Ovary (tissue), 3 donors: Measurements from ENCODE around the gene CACNG4.

ENCODE experiments used
- POLR2A ChIP-seq: fragments of 450-650 bp; IDR thresholded peaks from one replicate; pipeline ENCODE4 v1.6.1; 2017; ENCODE audit warnings: antibody characterized with exemption, mild to moderate bottlenecking, moderate library complexity
- TF ChIP-seq, protein P1 (sequence below), 3 donors: fragments of 450-650 bp in 2 of 3; fragments of 200-600 bp in 1 of 3; IDR thresholded peaks; one replicate each; pipeline versions ENCODE4 v1.5.1 to v1.8.0; 2016 to 2022; ENCODE audit warnings: antibody characterized with exemption in 3 of 3, mild to moderate bottlenecking in 1 of 3
- donor health status: DM: no; HTN: no; CAD: no.

DNA sequence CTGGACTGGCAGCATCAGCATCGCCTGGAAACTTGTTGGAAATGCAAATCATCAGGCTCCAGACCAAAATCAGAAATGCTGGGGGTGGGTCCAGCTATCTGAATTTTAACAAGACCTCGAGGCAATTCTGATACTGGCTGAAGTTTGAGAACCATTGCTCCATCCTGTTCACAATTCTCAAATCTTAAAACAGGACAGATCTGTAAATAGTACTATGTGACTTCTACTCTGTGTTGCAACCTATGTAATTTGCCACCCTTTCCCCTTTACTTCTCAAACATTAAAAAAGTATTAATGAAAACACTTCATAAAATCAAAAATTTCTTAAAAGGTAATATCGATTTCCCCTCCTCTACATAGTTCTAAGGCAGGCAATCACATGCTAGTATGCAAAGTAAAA is 108.4 kb downstream of the CACNG4 start:
- no peak for TF ChIP-seq POLR2A
- TF ChIP-seq, protein P1, sequence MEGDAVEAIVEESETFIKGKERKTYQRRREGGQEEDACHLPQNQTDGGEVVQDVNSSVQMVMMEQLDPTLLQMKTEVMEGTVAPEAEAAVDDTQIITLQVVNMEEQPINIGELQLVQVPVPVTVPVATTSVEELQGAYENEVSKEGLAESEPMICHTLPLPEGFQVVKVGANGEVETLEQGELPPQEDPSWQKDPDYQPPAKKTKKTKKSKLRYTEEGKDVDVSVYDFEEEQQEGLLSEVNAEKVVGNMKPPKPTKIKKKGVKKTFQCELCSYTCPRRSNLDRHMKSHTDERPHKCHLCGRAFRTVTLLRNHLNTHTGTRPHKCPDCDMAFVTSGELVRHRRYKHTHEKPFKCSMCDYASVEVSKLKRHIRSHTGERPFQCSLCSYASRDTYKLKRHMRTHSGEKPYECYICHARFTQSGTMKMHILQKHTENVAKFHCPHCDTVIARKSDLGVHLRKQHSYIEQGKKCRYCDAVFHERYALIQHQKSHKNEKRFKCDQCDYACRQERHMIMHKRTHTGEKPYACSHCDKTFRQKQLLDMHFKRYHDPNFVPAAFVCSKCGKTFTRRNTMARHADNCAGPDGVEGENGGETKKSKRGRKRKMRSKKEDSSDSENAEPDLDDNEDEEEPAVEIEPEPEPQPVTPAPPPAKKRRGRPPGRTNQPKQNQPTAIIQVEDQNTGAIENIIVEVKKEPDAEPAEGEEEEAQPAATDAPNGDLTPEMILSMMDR (IDR thresholded peaks at IDR 0.05) = no peak
